Liver (tissue), 9 donors: ENCODE results near the gene GCNT2. TPM values are rescaled to one million over a fixed set of nuclear protein-coding genes. Genes with fewer than 3 reads are reported as not detected.

Experiments used
- DNase-seq: peaks from one replicate; pipeline ENCODE4 v3.0.0-alpha.2; 2017; ENCODE audit warnings: low spot score
- H3K27ac ChIP-seq, 2 donors: one replicate each; pipeline ENCODE4 v1.7.0; 2013; ENCODE audit warnings: inconsistent platforms in 2 of 2, low read length in 2 of 2, control low read depth in 1 of 2, low read depth in 1 of 2, mild to moderate bottlenecking in 1 of 2
- H3K27me3 ChIP-seq, 4 donors: one replicate each; pipeline versions ENCODE4 v1.6.1 to v1.7.0; 2013; ENCODE audit warnings: low read length in 3 of 4, inconsistent platforms in 1 of 4, mild to moderate bottlenecking in 1 of 4, moderate library complexity in 1 of 4; ENCODE audit not compliant: control insufficient read depth in 4 of 4, insufficient read depth in 4 of 4
- H3K36me3 ChIP-seq, 4 donors: one replicate each; pipeline versions ENCODE4 v1.6.1 to v1.7.0; 2013; ENCODE audit warnings: low read length in 3 of 4, mild to moderate bottlenecking in 3 of 4, low read depth in 1 of 4, moderate library complexity in 1 of 4; ENCODE audit not compliant: control insufficient read depth in 4 of 4, insufficient read depth in 3 of 4
- H3K4me1 ChIP-seq, 4 donors: one replicate each; pipeline versions ENCODE4 v1.6.1 to v1.7.0; 2013; ENCODE audit warnings: low read length in 3 of 4, mild to moderate bottlenecking in 3 of 4, moderate library complexity in 1 of 4; ENCODE audit not compliant: control insufficient read depth in 4 of 4, insufficient read depth in 4 of 4
- H3K4me3 ChIP-seq, 3 donors: one replicate each; pipeline versions ENCODE4 v1.6.1 to v1.7.0; 2013; ENCODE audit warnings: low read length in 3 of 3, control low read depth in 1 of 3, low read depth in 1 of 3, mild to moderate bottlenecking in 1 of 3
- H3K9ac ChIP-seq, 2 donors: one replicate each; pipeline ENCODE4 v1.7.0; 2013; ENCODE audit warnings: low read length in 2 of 2, mild to moderate bottlenecking in 2 of 2, moderate library complexity in 2 of 2, control low read depth in 1 of 2, low read depth in 1 of 2
- H3K9me3 ChIP-seq, 4 donors: one replicate each; pipeline versions ENCODE4 v1.6.1 to v1.7.0; 2013; ENCODE audit warnings: low read length in 3 of 4; ENCODE audit not compliant: control insufficient read depth in 4 of 4
- ATF3 ChIP-seq: IDR thresholded peaks from 2 replicates; pipeline ENCODE4 v1.6.1; 2016; ENCODE audit warnings: antibody characterized with exemption
- EGR1 ChIP-seq, 2 donors: IDR thresholded peaks; 2 replicates each; pipeline ENCODE4 v1.6.1; 2016 to 2018; ENCODE audit warnings: antibody characterized with exemption in 2 of 2, low read depth in 2 of 2
- FOXA1 ChIP-seq: IDR thresholded peaks from 2 replicates; pipeline ENCODE4 v1.6.1; 2016; ENCODE audit warnings: antibody characterized with exemption
- FOXA2 ChIP-seq: IDR thresholded peaks from 2 replicates; pipeline ENCODE4 v1.6.1; 2016; ENCODE audit warnings: antibody characterized with exemption
- GABPA ChIP-seq, 2 donors: IDR thresholded peaks in 1 of 2; conservative IDR thresholded peaks in 1 of 2; 2 replicates each; pipeline ENCODE4 v1.6.1; 2016; ENCODE audit warnings: antibody characterized with exemption in 2 of 2, mild to moderate bottlenecking in 1 of 2, moderate library complexity in 1 of 2
- HNF4A ChIP-seq, 2 donors: conservative IDR thresholded peaks; 2 replicates each; pipeline ENCODE4 v1.6.1; 2016; ENCODE audit warnings: antibody characterized with exemption in 2 of 2, mild to moderate bottlenecking in 2 of 2
- HNF4G ChIP-seq: IDR thresholded peaks from 2 replicates; pipeline ENCODE4 v1.6.1; 2016; ENCODE audit warnings: antibody characterized with exemption
- JUND ChIP-seq, 2 donors: IDR thresholded peaks; 2 replicates each; pipeline ENCODE4 v1.6.1; 2016; ENCODE audit warnings: antibody characterized with exemption in 2 of 2
- NR2F2 ChIP-seq: IDR thresholded peaks from 2 replicates; pipeline ENCODE4 v1.6.1; 2016; ENCODE audit warnings: antibody characterized with exemption
- RAD21 ChIP-seq, 2 donors: IDR thresholded peaks; 2 replicates each; pipeline ENCODE4 v1.6.1; 2016; ENCODE audit warnings: antibody characterized with exemption in 2 of 2, mild to moderate bottlenecking in 2 of 2
- REST ChIP-seq: IDR thresholded peaks from 2 replicates; pipeline ENCODE4 v1.6.1; 2016; ENCODE audit warnings: antibody characterized with exemption, mild to moderate bottlenecking
- RXRA ChIP-seq, 2 donors: IDR thresholded peaks; 2 replicates each; pipeline ENCODE4 v1.6.1; 2017 to 2018; ENCODE audit warnings: antibody characterized with exemption in 2 of 2, mild to moderate bottlenecking in 1 of 2
- SP1 ChIP-seq: IDR thresholded peaks from 2 replicates; pipeline ENCODE4 v1.6.1; 2018; ENCODE audit warnings: antibody characterized with exemption, mild to moderate bottlenecking
- TAF1 ChIP-seq: conservative IDR thresholded peaks from 2 replicates; pipeline ENCODE4 v1.6.1; 2016; ENCODE audit warnings: antibody characterized with exemption, mild to moderate bottlenecking
- WGBS: extraction: QIAGEN DNeasy Blood & Tissue Kit; methylation state at CpG from one replicate; pipeline ENCODE4 v1.1.7; 2013; 5-methylcytosine and 5-hydroxymethylcytosine counted together
- polyA plus RNA-seq, 2 donors: library from polyadenylated mRNA; stranded (reverse) in 1 of 2; unstranded in 1 of 2; fragments of 200-250 nt in 1 of 2; fragments of >200 nt in 1 of 2; fragmentation: Nextera tagmentation in 1 of 2; extraction: Ambion mirVana in 1 of 2; gene quantifications; one replicate each; pipeline versions ENCODE4 v1.2.1 to v1.2.3, GENCODE V29; 2013 to 2015
- total RNA-seq, 2 donors: library from RNA; depleted of rRNA; stranded (reverse); fragments of >200 nt; gene quantifications; one replicate each; pipeline ENCODE4 v1.2.3, GENCODE V29; 2014
- TF ChIP-seq, protein P1 (sequence below): IDR thresholded peaks from 2 replicates; pipeline ENCODE4 v1.6.1; 2016; ENCODE audit warnings: antibody characterized with exemption
- TF ChIP-seq, protein P2 (sequence below): IDR thresholded peaks from 2 replicates; pipeline ENCODE4 v1.6.1; 2016; ENCODE audit warnings: antibody characterized with exemption
- TF ChIP-seq, protein P3 (sequence below): fragments of 150-350 bp; IDR thresholded peaks from 2 replicates; pipeline ENCODE4 v1.5.1; 2017; ENCODE audit warnings: improper control_type of control experiment, low read depth, low read length; ENCODE audit not compliant: missing input control
- donor health status: healthy.
- donor health status: healthy.
- donor health status: healthy.
- donor health status: healthy.
- donor health status: healthy.

GCNT2 gene
- total and polyA plus RNA-seq, 4 donors = 2.8 to 16.7 (median 4.2) TPM

- TF ChIP-seq, protein P1, sequence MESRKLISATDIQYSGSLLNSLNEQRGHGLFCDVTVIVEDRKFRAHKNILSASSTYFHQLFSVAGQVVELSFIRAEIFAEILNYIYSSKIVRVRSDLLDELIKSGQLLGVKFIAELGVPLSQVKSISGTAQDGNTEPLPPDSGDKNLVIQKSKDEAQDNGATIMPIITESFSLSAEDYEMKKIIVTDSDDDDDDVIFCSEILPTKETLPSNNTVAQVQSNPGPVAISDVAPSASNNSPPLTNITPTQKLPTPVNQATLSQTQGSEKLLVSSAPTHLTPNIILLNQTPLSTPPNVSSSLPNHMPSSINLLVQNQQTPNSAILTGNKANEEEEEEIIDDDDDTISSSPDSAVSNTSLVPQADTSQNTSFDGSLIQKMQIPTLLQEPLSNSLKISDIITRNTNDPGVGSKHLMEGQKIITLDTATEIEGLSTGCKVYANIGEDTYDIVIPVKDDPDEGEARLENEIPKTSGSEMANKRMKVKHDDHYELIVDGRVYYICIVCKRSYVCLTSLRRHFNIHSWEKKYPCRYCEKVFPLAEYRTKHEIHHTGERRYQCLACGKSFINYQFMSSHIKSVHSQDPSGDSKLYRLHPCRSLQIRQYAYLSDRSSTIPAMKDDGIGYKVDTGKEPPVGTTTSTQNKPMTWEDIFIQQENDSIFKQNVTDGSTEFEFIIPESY = no peak
- TF ChIP-seq EGR1 (IDR thresholded peaks at IDR 0.05; ENCODE audit: low read depth in 2 of 2) = no peak
These were observed 21.1 kb downstream of the GCNT2 start (continued) for GRCh38 chr6:10542213-10542612.

- Histone ChIP-seq H3K9me3 (no peaks in the 10 kb centered on the region), H3K4me3 (no peak overlapping the region), H3K27me3 (no peaks in the 10 kb centered on the region), H3K36me3 (peaks cover 0 to 4% (median 0%) of the 10 kb centered on the region in 4 donors), H3K27ac (no peak overlapping the region), H3K4me1 (no peaks in the 10 kb centered on the region), H3K9ac (no peak overlapping the region)
- WGBS = 92% methylated on average over 2 of the region's 2 CpGs
- TF ChIP-seq HNF4A (conservative IDR thresholded peaks at IDR 0.05) (no peak), JUND (IDR thresholded peaks at IDR 0.05) (no peak), SP1 (no peak), REST (no peak), FOXA1 (no peak), FOXA2 (no peak)
- TF ChIP-seq, protein P1 = no peak
- no peak for DNase-seq
These were observed 22.3 kb downstream of the GCNT2 start for GRCh38 chr6:10543488-10543887.

- Histone ChIP-seq H3K27me3 (no peaks in the 10 kb centered on the region), H3K9me3 (no peaks in the 10 kb centered on the region), H3K9ac (no peak overlapping the region), H3K27ac (no peak overlapping the region), H3K36me3 (peaks cover 0 to 4% (median 0%) of the 10 kb centered on the region in 4 donors), H3K4me3 (no peak overlapping the region), H3K4me1 (no peaks in the 10 kb centered on the region)
- no peak for DNase-seq
- WGBS = 92% methylated on average over 4 of the region's 4 CpGs
- no peak for TF ChIP-seq GABPA (IDR thresholded peaks at IDR 0.05 in 1 of 2, conservative IDR thresholded peaks at IDR 0.05 in 1 of 2)
- TF ChIP-seq RXRA (IDR thresholded peaks at IDR 0.05) = no peak
- TF ChIP-seq ATF3 = no peak
- TF ChIP-seq HNF4G = no peak
- TF ChIP-seq FOXA2 = no peak
- no peak for TF ChIP-seq RAD21 (IDR thresholded peaks at IDR 0.05)
- TF ChIP-seq TAF1 = no peak
- no peak for TF ChIP-seq HNF4A (conservative IDR thresholded peaks at IDR 0.05)
- no peak for TF ChIP-seq JUND (IDR thresholded peaks at IDR 0.05)
- TF ChIP-seq, protein P2, sequence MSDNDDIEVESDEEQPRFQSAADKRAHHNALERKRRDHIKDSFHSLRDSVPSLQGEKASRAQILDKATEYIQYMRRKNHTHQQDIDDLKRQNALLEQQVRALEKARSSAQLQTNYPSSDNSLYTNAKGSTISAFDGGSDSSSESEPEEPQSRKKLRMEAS = no peak
- no peak for TF ChIP-seq EGR1 (IDR thresholded peaks at IDR 0.05; ENCODE audit: low read depth in 2 of 2)
- TF ChIP-seq, protein P3, sequence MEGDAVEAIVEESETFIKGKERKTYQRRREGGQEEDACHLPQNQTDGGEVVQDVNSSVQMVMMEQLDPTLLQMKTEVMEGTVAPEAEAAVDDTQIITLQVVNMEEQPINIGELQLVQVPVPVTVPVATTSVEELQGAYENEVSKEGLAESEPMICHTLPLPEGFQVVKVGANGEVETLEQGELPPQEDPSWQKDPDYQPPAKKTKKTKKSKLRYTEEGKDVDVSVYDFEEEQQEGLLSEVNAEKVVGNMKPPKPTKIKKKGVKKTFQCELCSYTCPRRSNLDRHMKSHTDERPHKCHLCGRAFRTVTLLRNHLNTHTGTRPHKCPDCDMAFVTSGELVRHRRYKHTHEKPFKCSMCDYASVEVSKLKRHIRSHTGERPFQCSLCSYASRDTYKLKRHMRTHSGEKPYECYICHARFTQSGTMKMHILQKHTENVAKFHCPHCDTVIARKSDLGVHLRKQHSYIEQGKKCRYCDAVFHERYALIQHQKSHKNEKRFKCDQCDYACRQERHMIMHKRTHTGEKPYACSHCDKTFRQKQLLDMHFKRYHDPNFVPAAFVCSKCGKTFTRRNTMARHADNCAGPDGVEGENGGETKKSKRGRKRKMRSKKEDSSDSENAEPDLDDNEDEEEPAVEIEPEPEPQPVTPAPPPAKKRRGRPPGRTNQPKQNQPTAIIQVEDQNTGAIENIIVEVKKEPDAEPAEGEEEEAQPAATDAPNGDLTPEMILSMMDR = no peak
- no peak for TF ChIP-seq NR2F2
- TF ChIP-seq, protein P1 = no peak
- TF ChIP-seq SP1 = no peak
- TF ChIP-seq FOXA1 = no peak
These were observed 24.3 kb downstream of the GCNT2 start for GRCh38 chr6:10545482-10545881.
